Tibial nerve (tissue), 4 donors: ENCODE results near the gene GIMAP4. TPM values are rescaled to one million over a fixed set of nuclear protein-coding genes. Genes with fewer than 3 reads are reported as not detected.

ENCODE experiments used
- DNase-seq, 2 donors: peaks; one replicate each; pipeline ENCODE4 v3.0.0-alpha.2; 2019; ENCODE audit warnings: low spot score in 2 of 2
- H3K27ac ChIP-seq, 4 donors: fragments of 200-600 bp; sonication (generic) in 3 of 4; one replicate each; pipeline ENCODE4 v1.5.1; 2017 to 2019; ENCODE audit warnings: mild to moderate bottlenecking in 1 of 4
- H3K27me3 ChIP-seq, 2 donors: fragments of 200-600 bp; sonication (generic) in 1 of 2; one replicate each; pipeline versions ENCODE4 v1.5.1 to v1.6.0; 2017 to 2019
- H3K36me3 ChIP-seq, 3 donors: fragments of 200-600 bp; sonication (generic); one replicate each; pipeline ENCODE4 v1.5.1; 2018 to 2019
- H3K4me1 ChIP-seq, 4 donors: fragments of 200-600 bp; sonication (generic) in 3 of 4; one replicate each; pipeline ENCODE4 v1.5.1; 2017 to 2019
- H3K4me3 ChIP-seq, 4 donors: fragments of 200-600 bp; sonication (generic) in 3 of 4; one replicate each; pipeline ENCODE4 v1.5.1; 2017 to 2019; ENCODE audit warnings: mild to moderate bottlenecking in 1 of 4, moderate library complexity in 1 of 4
- H3K9me3 ChIP-seq, 4 donors: fragments of 200-600 bp; sonication (generic) in 3 of 4; one replicate each; pipeline ENCODE4 v1.5.1; 2017 to 2019
- CTCF ChIP-seq, 5 experiments: fragments of 200-600 bp in 3 of 5; fragments of 450-650 bp in 2 of 5; sonication (generic) in 3 of 5; IDR thresholded peaks; one replicate each; pipeline ENCODE4 v1.5.1; 2016 to 2019; ENCODE audit warnings: antibody characterized with exemption in 5 of 5, mild to moderate bottlenecking in 3 of 5, moderate library complexity in 2 of 5
- EP300 ChIP-seq, 2 donors: sonication (generic); formaldehyde crosslinking; IDR thresholded peaks; one replicate each; pipeline ENCODE4 v1.6.1; 2017; ENCODE audit warnings: antibody characterized with exemption in 2 of 2, mild to moderate bottlenecking in 1 of 2
- POLR2A ChIP-seq, 2 donors: fragments of 450-650 bp; IDR thresholded peaks; one replicate each; pipeline ENCODE4 v1.6.1; 2017; ENCODE audit warnings: antibody characterized with exemption in 2 of 2, mild to moderate bottlenecking in 2 of 2, moderate library complexity in 2 of 2
- WGBS, 2 donors: methylation state at CpG; one replicate each; pipeline ENCODE4 v1.1.5; 2018; 5-methylcytosine and 5-hydroxymethylcytosine counted together
- total RNA-seq, 4 donors: library from RNA; depleted of rRNA; stranded (reverse); fragments of >200 nt; gene quantifications; one replicate each; pipeline ENCODE4 v1.1.0, GENCODE V29; 2016

Gene GIMAP4
- total RNA-seq, 4 donors from 2014 or later, result 19.5 to 44.1 (median 31.8) TPM

DNA sequence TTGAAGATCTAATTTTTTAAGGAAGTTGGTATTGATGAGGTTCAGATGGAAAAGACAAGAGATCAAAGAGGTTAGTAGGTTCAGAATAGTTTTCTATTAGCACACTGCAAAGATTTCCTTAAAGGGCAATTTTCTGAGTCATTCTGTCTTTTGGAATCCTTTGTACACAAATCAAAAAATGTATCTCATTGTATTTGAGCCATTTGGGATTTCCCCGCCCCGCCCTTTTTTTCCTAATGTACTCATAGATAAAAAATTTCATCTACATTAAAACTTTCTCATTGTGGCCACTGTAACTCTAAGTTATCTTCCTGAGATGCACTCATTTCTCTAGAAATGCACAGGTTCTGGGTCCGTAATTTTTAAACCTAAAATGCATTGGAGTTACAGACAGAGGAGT lies 52.9 kb downstream of the GIMAP4 start:
- no peaks in the 10 kb centered on the region for H3K9me3 ChIP-seq
- H3K36me3 ChIP-seq, result no peaks in the 10 kb centered on the region
- DNase-seq, result no peak
- 75 to 83% methylated on average over 3 of the region's 3 CpGs for WGBS, 2 donors
- no peak for TF ChIP-seq CTCF (IDR thresholded peaks at IDR 0.05)
- TF ChIP-seq POLR2A (IDR thresholded peaks at IDR 0.05), result no peak
- TF ChIP-seq EP300 (IDR thresholded peaks at IDR 0.05), result no peak
- H3K4me3 ChIP-seq, result no peak overlapping the region
- no peaks in the 10 kb centered on the region for H3K27me3 ChIP-seq
- H3K27ac ChIP-seq, result no peak overlapping the region
- H3K4me1 ChIP-seq, result no peaks in the 10 kb centered on the region

DNA sequence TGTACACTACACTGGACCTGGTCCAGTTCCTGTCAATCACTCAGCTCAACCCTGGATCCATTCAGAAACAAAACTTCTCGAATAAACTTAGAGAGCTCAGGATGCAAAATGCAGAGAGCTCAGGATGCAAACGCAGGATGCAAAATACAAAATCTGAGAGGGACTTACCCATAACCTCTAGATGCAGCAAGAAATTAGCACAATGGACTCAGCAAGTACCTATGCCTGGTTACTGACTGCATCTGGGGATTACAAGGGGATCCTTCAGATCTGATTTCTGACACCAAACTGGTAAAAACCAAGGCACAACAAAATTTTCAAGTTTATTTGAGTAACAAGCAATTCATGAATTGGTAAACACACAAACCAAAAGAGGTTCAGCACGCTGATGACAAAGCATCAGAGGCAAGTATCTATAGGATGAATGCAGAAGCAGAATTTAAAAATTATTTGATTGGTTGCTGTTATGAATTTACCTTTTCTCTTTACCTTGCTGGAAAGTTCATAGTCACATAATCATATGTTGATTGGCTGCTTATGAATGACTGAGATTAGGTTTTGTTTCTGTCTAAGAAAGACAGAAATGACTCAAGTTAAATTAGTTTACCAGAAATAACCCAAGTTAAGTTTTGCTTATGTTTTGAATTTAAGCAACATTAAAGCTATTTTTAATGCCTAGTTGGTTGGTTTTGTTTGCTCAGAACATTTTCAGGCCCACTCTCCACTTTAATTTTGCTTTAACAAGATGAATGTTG lies 53.6 kb downstream of the GIMAP4 start:
- WGBS, 2 donors, result 75 to 87% methylated on average over 3 of the region's 3 CpGs
- Histone ChIP-seq H3K36me3 (no peaks in the 10 kb centered on the region), H3K27ac (no peak overlapping the region), H3K27me3 (no peaks in the 10 kb centered on the region), H3K4me3 (no peak overlapping the region), H3K4me1 (no peaks in the 10 kb centered on the region), H3K9me3 (no peaks in the 10 kb centered on the region)
- TF ChIP-seq POLR2A (IDR thresholded peaks at IDR 0.05) (no peak), EP300 (IDR thresholded peaks at IDR 0.05) (no peak), CTCF (IDR thresholded peaks at IDR 0.05) (no peak)
- no peak for DNase-seq

DNA sequence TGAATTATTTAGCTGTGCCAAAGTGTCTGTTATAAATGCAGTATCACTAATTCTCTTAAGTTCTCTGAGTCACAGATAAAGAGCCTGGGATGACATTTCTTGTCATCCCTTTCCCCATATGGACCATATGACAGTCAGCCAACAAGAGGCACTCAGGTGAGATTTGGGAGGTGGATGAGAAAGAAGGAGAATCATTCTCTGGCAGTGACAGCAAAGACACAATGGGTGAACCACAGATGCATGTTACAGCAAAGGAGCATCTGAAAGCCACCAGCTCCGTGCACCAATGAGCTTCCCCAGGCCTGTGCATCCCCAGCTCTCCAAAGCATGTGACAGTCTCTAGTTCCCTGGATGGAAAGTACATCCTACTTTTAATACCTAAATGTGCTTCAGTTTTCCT lies 54.2 kb downstream of the GIMAP4 start:
- no peak overlapping the region for H3K27ac ChIP-seq
- WGBS, 2 donors, result 57 to 79% methylated on average over 1 of the region's 1 CpG
- no peaks in the 10 kb centered on the region for H3K27me3 ChIP-seq
- no peak overlapping the region for H3K4me3 ChIP-seq
- H3K9me3 ChIP-seq, result no peaks in the 10 kb centered on the region
- no peaks in the 10 kb centered on the region for H3K36me3 ChIP-seq
- DNase-seq, result no peak
- H3K4me1 ChIP-seq, result no peaks in the 10 kb centered on the region
- TF ChIP-seq EP300 (IDR thresholded peaks at IDR 0.05) (no peak), POLR2A (IDR thresholded peaks at IDR 0.05) (no peak), CTCF (IDR thresholded peaks at IDR 0.05) (no peak)

Other genes with a start within 250 kb of the GIMAP4 start
- 10 to 100 TPM in 1 of 4 donors, 1 to 10 TPM in 3; 7.9 to 19.3 (median 9.6) TPM for gene LRRC61, start 244.0 kb upstream of the GIMAP4 start, total RNA-seq
- gene ACTR3C, start 243.8 kb upstream of the GIMAP4 start, total RNA-seq, result 1 to 10 TPM in 1 of 4 donors, under 1 TPM in 3; 0.44 to 2.3 (median 0.94) TPM
- gene RARRES2, start 225.8 kb upstream of the GIMAP4 start, total RNA-seq, result 100 to 1,000 TPM; 172 to 382 (median 375) TPM
- 10 to 100 TPM; 65.8 to 70.2 (median 68.3) TPM for gene REPIN1, start 198.6 kb upstream of the GIMAP4 start, total RNA-seq
- 10 to 100 TPM in 2 of 4 donors, 1 to 10 TPM in 2; 5.9 to 14.3 (median 11.6) TPM for gene ZNF775, start 188.1 kb upstream of the GIMAP4 start, total RNA-seq
- gene GIMAP8, start 116.8 kb upstream of the GIMAP4 start, total RNA-seq, result 10 to 100 TPM in 2 of 4 donors, 1 to 10 TPM in 2; 6.3 to 15.9 (median 10.4) TPM
- gene GIMAP7, start 52.5 kb upstream of the GIMAP4 start, total RNA-seq, result 10 to 100 TPM; 18.8 to 25.7 (median 23.6) TPM
- 10 to 100 TPM; 14.4 to 68.8 (median 29.4) TPM for gene GIMAP6, start 65.0 kb downstream of the GIMAP4 start, total RNA-seq
- 10 to 100 TPM in 1 of 4 donors, 1 to 10 TPM in 3; 6.3 to 22.0 (median 7.8) TPM for gene GIMAP2, start 118.3 kb downstream of the GIMAP4 start, total RNA-seq
- 10 to 100 TPM in 1 of 4 donors, 1 to 10 TPM in 3; 4.0 to 10.4 (median 8.4) TPM for gene GIMAP1, start 149.2 kb downstream of the GIMAP4 start, total RNA-seq
- 10 to 100 TPM; 22.0 to 36.7 (median 33.4) TPM for gene GIMAP5, start 170.0 kb downstream of the GIMAP4 start, total RNA-seq
- 10 to 100 TPM; 33.9 to 83.1 (median 63.2) TPM for gene TMEM176B, start 233.0 kb downstream of the GIMAP4 start, total RNA-seq
- 10 to 100 TPM; 21.8 to 62.4 (median 36.1) TPM for gene TMEM176A, start 233.4 kb downstream of the GIMAP4 start, total RNA-seq